PC-3 (cell line): Measurements from ENCODE around the gene MEI4. TPM values are rescaled to one million over a fixed set of nuclear protein-coding genes. Genes with fewer than 3 reads are reported as not detected.

ENCODE experiments used
- ATAC-seq: fragments of 200-7000 bp; cut with Tn5 transposase; 2 replicates; pipeline ENCODE4 v1.9.1; 2020; ENCODE audit warnings: mild to moderate bottlenecking, moderate library complexity
- Bru-seq: library from RNA; stranded (reverse); fragments of 400-500 nt; gene quantifications from one replicate; lab custom pipeline; 2021; lab: Mats Ljungman, UMichigan
- BruChase-seq, 2 experiments: library from RNA; stranded (reverse); fragments of 400-500 nt; gene quantifications; one replicate each; lab custom pipeline; 2021; lab: Mats Ljungman, UMichigan
- BruUV-seq: library from RNA; stranded (reverse); fragments of 400-500 nt; replicated peaks from 2 replicates; lab custom pipeline; 2021; lab: Mats Ljungman, UMichigan
- CTCF ChIA-PET: fragments of 300-600 bp; sonication (Branson Sonifier 250); formaldehyde crosslinking; loops from one replicate; lab custom pipeline; 2022; ENCODE audit warnings: antibody characterized with exemption; lab: Charles Lee
- POLR2A ChIA-PET: fragments of 300-600 bp; sonication (Branson Sonifier 250); formaldehyde crosslinking; loops from one replicate; lab custom pipeline; 2022; ENCODE audit warnings: antibody characterized with exemption; ENCODE audit not compliant: unreplicated experiment; lab: Charles Lee
- DNase-seq: peaks from one replicate; pipeline ENCODE4 v3.0.0-alpha.2; 2015
- H2AFZ ChIP-seq: fragments of 300-600 bp; sonication (generic); 2 replicates; pipeline ENCODE4 v1.6.0; 2016; ENCODE audit warnings: antibody characterized with exemption, low read length
- H3F3A ChIP-seq: fragments of 300-600 bp; sonication (generic); one replicate; pipeline ENCODE4 v1.6.0; 2017; ENCODE audit warnings: antibody characterized with exemption, low read length, control low read depth, mild to moderate bottlenecking; ENCODE audit not compliant: unreplicated experiment
- H3K27ac ChIP-seq: fragments of 300-600 bp; sonication (generic); 2 replicates; pipeline ENCODE4 v1.5.1; 2016; ENCODE audit warnings: mild to moderate bottlenecking, low read length
- H3K27me3 ChIP-seq: fragments of 300-600 bp; sonication (generic); 2 replicates; pipeline ENCODE4 v1.6.1; 2016; ENCODE audit warnings: low read length, mixed read lengths
- H3K36me3 ChIP-seq: fragments of 300-600 bp; sonication (generic); 2 replicates; pipeline ENCODE4 v1.6.1; 2016; ENCODE audit warnings: low read depth, mixed run types, low read length, mixed read lengths
- H3K4me1 ChIP-seq: fragments of 300-600 bp; sonication (generic); 2 replicates; pipeline ENCODE4 v1.5.1; 2016; ENCODE audit warnings: low read length; ENCODE audit not compliant: insufficient read depth
- H3K4me2 ChIP-seq: fragments of 300-600 bp; sonication (generic); 2 replicates; pipeline ENCODE4 v1.6.0; 2016; ENCODE audit warnings: low read length
- H3K4me3 ChIP-seq: fragments of 300-600 bp; sonication (generic); 2 replicates; pipeline ENCODE4 v1.5.1; 2016; ENCODE audit warnings: mild to moderate bottlenecking, low read length, mixed read lengths
- H3K79me2 ChIP-seq: fragments of 300-600 bp; sonication (generic); 2 replicates; pipeline ENCODE4 v1.6.1; 2017; ENCODE audit warnings: low read length, mixed read lengths
- H3K9ac ChIP-seq: fragments of 300-600 bp; sonication (generic); 2 replicates; pipeline ENCODE4 v1.6.0; 2016; ENCODE audit warnings: mild to moderate bottlenecking, low read length
- H3K9me2 ChIP-seq: fragments of 300-600 bp; sonication (generic); replicated peaks from 2 replicates; pipeline ENCODE4 v1.6.1; 2016; ENCODE audit warnings: mixed run types, low read length, mixed read lengths
- H3K9me3 ChIP-seq: fragments of 300-600 bp; sonication (generic); 2 replicates; pipeline ENCODE4 v1.6.1; 2016; ENCODE audit warnings: low read length, mixed read lengths
- H4K20me1 ChIP-seq: fragments of 300-600 bp; sonication (generic); 2 replicates; pipeline ENCODE4 v1.6.1; 2016; ENCODE audit warnings: low read length, mixed read lengths
- CTCF ChIP-seq: fragments of 300-600 bp; sonication (generic); conservative IDR thresholded peaks from 2 replicates; pipeline ENCODE4 v1.5.1; 2017; ENCODE audit warnings: antibody characterized with exemption, low read depth, mild to moderate bottlenecking, low read length
- EZH2 ChIP-seq: fragments of 300-600 bp; sonication (generic); IDR thresholded peaks from one replicate; pipeline ENCODE4 v1.6.1; 2017; ENCODE audit warnings: antibody characterized with exemption, mild to moderate bottlenecking, low read length; ENCODE audit not compliant: unreplicated experiment
- EZH2phosphoT487 ChIP-seq: fragments of 300-600 bp; sonication (generic); IDR thresholded peaks from 2 replicates; pipeline ENCODE4 v1.6.1; 2018; ENCODE audit warnings: mild to moderate bottlenecking, antibody characterized with exemption, low read length, borderline replicate concordance
- intact Hi-C: fragments of 100-400 bp; cut with micrococcal nuclease; formaldehyde crosslinking; loops from 2 replicates; pipeline ENCODE4 v1.9.0; 2023
- long read RNA-seq: library from polyadenylated mRNA; unstranded; transcript quantifications from one replicate; pipeline ENCODE4 v2.0.0, GENCODE V29; 2021; ENCODE audit not compliant: unreplicated experiment
- total RNA-seq: library from RNA; depleted of rRNA; stranded (reverse); fragments of >200 nt; gene quantifications from 2 replicates; pipeline ENCODE4 v1.2.3, GENCODE V29; 2014; rRNA removed

MEI4 gene, protein sequence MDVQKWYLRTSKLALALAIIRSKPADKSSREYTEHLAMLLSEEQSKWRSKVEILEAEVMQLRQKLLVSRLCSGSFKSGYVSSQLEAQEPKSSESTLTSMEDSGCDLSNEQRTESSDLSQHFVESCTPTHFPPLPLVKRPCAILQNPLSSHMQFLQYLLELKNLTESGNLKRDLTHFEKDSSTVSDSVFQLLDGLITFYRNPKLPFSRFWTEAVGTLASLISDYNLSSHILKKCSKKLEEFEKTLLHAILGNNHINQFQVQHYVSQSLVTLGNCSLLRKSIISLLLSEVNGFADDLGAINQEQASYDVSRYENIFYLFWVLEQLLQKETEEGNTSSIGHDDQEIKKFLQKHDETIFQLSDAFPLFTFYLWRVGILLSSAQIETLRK
- total RNA-seq: not detected in 2 replicates
- percentile 1 among the genes with signal in this experiment for Bru-seq, nascent RNA
- BruChase-seq, experiment 1, labeled RNA remaining after a 6-hour chase: percentile 1 among the genes with signal in this experiment
- BruChase-seq, experiment 2, labeled RNA remaining after a 2-hour chase: percentile 0 among the genes with signal in this experiment
- long read RNA-seq: 0 reads

DNA sequence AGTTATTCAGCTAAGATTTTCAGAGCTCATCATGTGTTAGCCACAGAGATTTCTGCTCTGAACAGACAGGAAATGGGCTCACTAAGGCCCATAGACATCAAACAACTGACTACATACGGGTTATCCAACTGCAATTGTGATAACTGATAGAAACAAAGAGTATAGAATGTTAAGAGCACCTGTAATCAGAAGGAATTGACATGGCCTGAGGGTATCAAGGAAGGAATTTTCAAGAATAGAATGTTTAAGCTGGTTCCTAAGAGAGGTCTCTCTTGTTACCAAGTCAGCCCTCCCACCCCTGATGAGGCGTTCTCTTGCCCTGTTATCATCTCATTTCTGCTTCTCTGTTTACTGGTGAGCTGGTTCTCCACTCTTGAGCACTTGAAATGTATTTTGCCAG lies at the start of gene MEI4:
TSS of gene MEI4 (plus strand) at position 301 of the 400 bp plus-strand sequence. CDS start 37,633 bp downstream, outside the sequence.
- Histone ChIP-seq H3F3A (no peaks in the 10 kb centered on the region), H4K20me1 (no peaks in the 10 kb centered on the region), H3K36me3 (no peaks in the 10 kb centered on the region), H2AFZ (no peak within 1 kb of the TSS), H3K9ac (no peak within 1 kb of the TSS), H3K4me1 (no peaks in the 10 kb centered on the region), H3K4me2 (no peak within 1 kb of the TSS), H3K4me3 (no peak within 1 kb of the TSS), H3K9me2 (no peaks in the 10 kb centered on the region), H3K79me2 (no peaks in the 10 kb centered on the region), H3K27me3 (no peaks in the 10 kb centered on the region), H3K9me3 (no peaks in the 10 kb centered on the region), H3K27ac (no peak within 1 kb of the TSS)
- TF ChIP-seq EZH2phosphoT487: no peak
- no peak for TF ChIP-seq CTCF
- TF ChIP-seq EZH2: no peak
- ATAC-seq (no peak), DNase-seq (no peak)
- BruUV-seq: no TSS peak
- ChIA-PET CTCF (no interaction called here), POLR2A (no interaction called here)
- intact Hi-C loops: no loop called here

DNA sequence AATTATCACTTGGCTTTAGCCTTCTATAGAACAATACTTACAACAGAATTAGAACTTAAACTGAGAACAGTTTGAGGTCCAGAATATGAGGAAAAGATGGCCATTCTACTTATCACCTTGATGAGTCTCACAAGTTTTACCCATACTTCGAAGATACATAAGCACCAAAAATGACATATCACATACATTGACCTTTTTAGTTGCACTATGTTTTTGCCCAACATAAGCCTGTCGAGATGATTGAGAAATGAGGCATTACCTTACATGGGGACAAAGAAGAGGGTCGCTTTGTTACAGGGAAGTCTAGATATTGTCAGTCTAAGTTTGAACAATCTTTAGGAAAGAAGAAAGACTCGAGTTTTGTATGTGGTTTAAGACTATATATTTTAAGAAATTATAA lies 48.4 kb upstream of the MEI4 start:
- Histone ChIP-seq H3K79me2 (no peaks in the 10 kb centered on the region), H3K9me2 (no peaks in the 10 kb centered on the region), H3K4me3 (no peak overlapping the region), H3K4me1 (no peaks in the 10 kb centered on the region), H2AFZ (no peak overlapping the region), H4K20me1 (no peaks in the 10 kb centered on the region), H3K36me3 (no peaks in the 10 kb centered on the region), H3K4me2 (no peak overlapping the region), H3F3A (no peaks in the 10 kb centered on the region), H3K9ac (no peak overlapping the region), H3K9me3 (no peaks in the 10 kb centered on the region), H3K27ac (no peak overlapping the region), H3K27me3 (no peaks in the 10 kb centered on the region)
- ATAC-seq: no peak
- intact Hi-C loops: no loop called here
- ChIA-PET POLR2A (no interaction called here), CTCF (no interaction called here)
- no TSS peak for BruUV-seq
- TF ChIP-seq EZH2phosphoT487 (no peak), EZH2 (no peak), CTCF (no peak)
- no peak for DNase-seq

DNA sequence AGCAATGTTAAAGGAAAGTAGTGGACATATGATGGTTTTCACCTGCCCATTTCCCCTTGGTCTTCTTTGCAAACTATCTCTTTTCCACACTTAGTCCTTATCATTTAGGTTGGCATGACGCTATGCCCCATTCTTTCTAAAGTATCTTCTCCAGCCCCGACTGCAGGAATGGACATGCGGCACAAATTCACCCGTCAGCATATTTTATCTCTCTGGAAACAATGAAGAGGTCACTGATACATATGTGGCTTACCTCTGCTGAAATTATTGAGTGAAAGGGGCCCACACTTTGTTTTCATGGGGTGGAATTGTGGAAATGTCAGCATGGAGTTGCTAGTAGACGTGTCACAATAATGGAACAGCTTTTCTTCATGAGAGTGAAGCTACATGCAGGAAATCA lies 45.8 kb upstream of the MEI4 start:
- CTCF ChIA-PET: no interaction called here
- H3K9me2 ChIP-seq: no peaks in the 10 kb centered on the region
- H2AFZ ChIP-seq: no peak overlapping the region
- no peaks in the 10 kb centered on the region for H3K79me2 ChIP-seq
- no peak overlapping the region for H3K9ac ChIP-seq
- H3K9me3 ChIP-seq: no peaks in the 10 kb centered on the region
- intact Hi-C loops: no loop called here
- no peak for ATAC-seq
- H3K27me3 ChIP-seq: no peaks in the 10 kb centered on the region
- no peak overlapping the region for H3K27ac ChIP-seq
- H4K20me1 ChIP-seq: no peaks in the 10 kb centered on the region
- no peak for DNase-seq
- H3K4me1 ChIP-seq: no peaks in the 10 kb centered on the region
- BruUV-seq: no TSS peak
- POLR2A ChIA-PET: no interaction called here
- TF ChIP-seq EZH2 (no peak), CTCF (no peak), EZH2phosphoT487 (no peak)
- no peaks in the 10 kb centered on the region for H3F3A ChIP-seq
- H3K4me3 ChIP-seq: no peak overlapping the region
- no peak overlapping the region for H3K4me2 ChIP-seq
- H3K36me3 ChIP-seq: no peaks in the 10 kb centered on the region
